ENCODE data around the gene MED17.

MED17 gene

DNA sequence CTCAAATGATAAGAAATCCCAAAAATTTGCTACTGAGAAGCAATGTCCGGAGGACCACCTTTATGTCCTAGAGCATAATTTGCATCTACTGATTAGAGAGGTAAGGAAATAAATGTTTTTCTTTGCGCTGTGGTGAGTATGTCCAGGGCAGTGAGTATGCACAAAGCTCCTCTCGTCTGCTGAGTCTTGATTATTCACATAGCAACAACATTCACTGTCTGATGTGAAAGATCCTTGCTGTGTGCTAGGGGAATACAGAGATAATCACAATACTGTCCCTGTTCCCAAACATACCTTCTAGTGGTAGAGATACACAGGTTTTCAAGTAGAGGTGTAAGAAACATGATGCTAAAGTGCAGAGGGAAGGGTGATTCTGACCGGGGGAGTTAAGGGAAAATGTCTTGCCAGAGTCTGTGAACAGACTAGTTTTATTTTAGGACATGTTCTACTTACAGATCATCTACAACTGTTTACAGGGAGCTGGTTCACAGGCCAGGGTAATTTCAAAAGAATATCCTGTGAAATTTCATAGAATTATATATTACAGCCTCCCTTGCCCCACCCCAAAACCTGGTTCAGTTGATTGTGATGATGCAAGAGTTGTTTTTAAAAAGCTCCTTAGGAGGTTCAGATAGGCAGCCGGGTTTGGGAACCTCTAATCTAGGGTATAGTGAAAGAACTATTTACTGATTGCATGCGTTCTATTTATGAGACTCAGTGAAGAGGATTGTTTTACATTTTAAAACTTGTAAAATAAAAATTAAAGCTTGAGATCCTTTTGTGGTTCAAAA is 12.6 kb downstream of the MED17 start:
- Histone ChIP-seq H3K9ac (ENCODE audit: low read length) (no peak overlapping the region), H3K4me3 (ENCODE audit: low read length) (no peak overlapping the region), H3K36me3 (ENCODE audit: control insufficient read depth, insufficient read depth, low read length) (peaks cover 8% of the 10 kb centered on the region), H3K27me3 (ENCODE audit: control insufficient read depth, insufficient read depth, low read length) (no peaks in the 10 kb centered on the region), H3K9me3 (ENCODE audit: control insufficient read depth, low read length) (no peaks in the 10 kb centered on the region), H3K4me1 (ENCODE audit: control insufficient read depth, insufficient read depth, low read length) (no peaks in the 10 kb centered on the region)

DNA sequence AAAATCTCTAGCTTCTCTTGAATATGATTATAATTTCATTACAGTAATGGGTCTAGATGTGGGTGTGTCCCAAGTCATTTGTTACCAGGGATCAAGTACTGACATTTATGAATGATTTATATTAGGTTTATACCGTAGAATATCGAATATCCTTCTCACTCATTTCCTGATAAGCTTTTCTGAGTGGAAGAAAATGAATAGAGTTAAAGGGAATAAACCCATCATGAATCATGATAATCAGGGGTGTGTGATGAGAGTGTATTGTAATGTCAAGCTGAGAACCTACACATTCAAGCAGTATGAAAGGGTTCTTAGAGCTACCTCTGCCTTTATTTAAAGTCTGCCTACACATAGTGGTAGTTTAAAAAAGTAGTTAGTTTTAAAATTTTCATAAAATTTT is 17.3 kb downstream of the MED17 start:
- no peaks in the 10 kb centered on the region for H3K27me3 ChIP-seq (ENCODE audit: control insufficient read depth, insufficient read depth, low read length)
- H3K4me3 ChIP-seq (ENCODE audit: low read length), result no peak overlapping the region
- peaks cover 8% of the 10 kb centered on the region for H3K36me3 ChIP-seq (ENCODE audit: control insufficient read depth, insufficient read depth, low read length)
- H3K9me3 ChIP-seq (ENCODE audit: control insufficient read depth, low read length), result no peaks in the 10 kb centered on the region
- H3K9ac ChIP-seq (ENCODE audit: low read length), result no peak overlapping the region
- no peaks in the 10 kb centered on the region for H3K4me1 ChIP-seq (ENCODE audit: control insufficient read depth, insufficient read depth, low read length)

DNA sequence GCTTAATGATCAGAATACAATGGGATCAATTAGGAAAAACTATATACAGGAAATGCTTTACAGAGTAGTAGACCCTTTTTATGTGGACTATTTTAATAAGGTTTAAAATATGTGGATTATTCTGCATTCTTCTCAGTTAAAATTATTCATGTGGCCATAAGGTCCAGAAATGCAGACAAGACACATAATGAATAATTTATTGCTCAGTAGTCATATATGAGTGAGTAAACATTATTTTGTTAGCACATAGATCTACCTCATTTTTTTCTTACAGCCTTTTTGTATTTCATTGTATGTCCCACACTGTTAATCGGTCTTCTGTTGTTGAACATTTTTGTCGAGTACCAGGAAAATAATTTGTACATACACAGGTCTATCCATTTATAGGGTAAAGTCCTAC is 20.8 kb downstream of the MED17 start:
- H3K9ac ChIP-seq (ENCODE audit: low read length), result no peak overlapping the region
- no peaks in the 10 kb centered on the region for H3K4me1 ChIP-seq (ENCODE audit: control insufficient read depth, insufficient read depth, low read length)
- no peaks in the 10 kb centered on the region for H3K27me3 ChIP-seq (ENCODE audit: control insufficient read depth, insufficient read depth, low read length)
- H3K4me3 ChIP-seq (ENCODE audit: low read length), result no peak overlapping the region
- H3K9me3 ChIP-seq (ENCODE audit: control insufficient read depth, low read length), result no peaks in the 10 kb centered on the region
- peaks cover 19% of the 10 kb centered on the region for H3K36me3 ChIP-seq (ENCODE audit: control insufficient read depth, insufficient read depth, low read length)

DNA sequence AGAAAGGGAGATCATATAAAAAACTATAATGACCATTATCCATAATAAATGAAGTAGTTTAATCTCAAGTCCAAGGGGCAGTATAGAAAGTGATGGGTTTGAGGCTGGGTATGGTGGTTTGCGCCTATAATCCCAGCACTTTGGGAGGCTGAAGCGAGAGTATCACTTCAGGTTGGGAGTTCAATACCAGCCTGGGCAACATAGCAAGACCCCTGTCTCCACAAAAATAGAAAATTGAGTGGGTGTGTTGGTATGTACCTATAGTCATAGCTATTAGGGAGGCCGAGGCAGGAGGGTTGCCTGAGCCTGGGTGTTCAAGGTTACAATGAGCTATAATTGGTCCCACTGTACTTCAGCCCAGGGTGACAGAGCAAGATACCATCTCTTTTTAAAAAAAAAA is 23.9 kb downstream of the MED17 start:
- Histone ChIP-seq H3K27me3 (ENCODE audit: control insufficient read depth, insufficient read depth, low read length) (no peaks in the 10 kb centered on the region), H3K36me3 (ENCODE audit: control insufficient read depth, insufficient read depth, low read length) (peaks cover 20% of the 10 kb centered on the region), H3K4me3 (ENCODE audit: low read length) (no peak overlapping the region), H3K9me3 (ENCODE audit: control insufficient read depth, low read length) (no peaks in the 10 kb centered on the region), H3K9ac (ENCODE audit: low read length) (no peak overlapping the region), H3K4me1 (ENCODE audit: control insufficient read depth, insufficient read depth, low read length) (no peaks in the 10 kb centered on the region)

DNA sequence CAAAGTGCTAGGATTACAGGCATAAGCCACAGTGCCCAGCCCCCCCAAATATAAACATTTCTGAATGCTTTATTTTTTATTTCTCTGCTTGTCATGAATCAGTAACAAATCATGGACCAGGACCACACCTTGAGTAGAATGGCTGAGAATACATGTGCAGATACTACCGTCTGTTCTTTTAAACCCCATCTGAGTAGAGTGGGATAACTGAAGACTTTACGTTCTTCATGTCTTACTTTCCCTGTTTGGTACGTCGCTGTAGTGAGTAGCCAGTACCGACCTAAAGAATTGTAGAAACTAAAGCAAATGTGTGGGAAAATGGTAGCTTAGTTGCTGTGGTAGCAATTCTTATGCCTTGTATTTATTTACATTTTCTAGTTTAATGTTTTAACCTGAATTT is 29.9 kb downstream of the MED17 start:
- H3K9ac ChIP-seq (ENCODE audit: low read length), result no peak overlapping the region
- no peaks in the 10 kb centered on the region for H3K9me3 ChIP-seq (ENCODE audit: control insufficient read depth, low read length)
- H3K36me3 ChIP-seq (ENCODE audit: control insufficient read depth, insufficient read depth, low read length), result peaks cover 11% of the 10 kb centered on the region
- H3K27me3 ChIP-seq (ENCODE audit: control insufficient read depth, insufficient read depth, low read length), result no peaks in the 10 kb centered on the region
- no peak overlapping the region for H3K4me3 ChIP-seq (ENCODE audit: low read length)
- no peaks in the 10 kb centered on the region for H3K4me1 ChIP-seq (ENCODE audit: control insufficient read depth, insufficient read depth, low read length)

DNA sequence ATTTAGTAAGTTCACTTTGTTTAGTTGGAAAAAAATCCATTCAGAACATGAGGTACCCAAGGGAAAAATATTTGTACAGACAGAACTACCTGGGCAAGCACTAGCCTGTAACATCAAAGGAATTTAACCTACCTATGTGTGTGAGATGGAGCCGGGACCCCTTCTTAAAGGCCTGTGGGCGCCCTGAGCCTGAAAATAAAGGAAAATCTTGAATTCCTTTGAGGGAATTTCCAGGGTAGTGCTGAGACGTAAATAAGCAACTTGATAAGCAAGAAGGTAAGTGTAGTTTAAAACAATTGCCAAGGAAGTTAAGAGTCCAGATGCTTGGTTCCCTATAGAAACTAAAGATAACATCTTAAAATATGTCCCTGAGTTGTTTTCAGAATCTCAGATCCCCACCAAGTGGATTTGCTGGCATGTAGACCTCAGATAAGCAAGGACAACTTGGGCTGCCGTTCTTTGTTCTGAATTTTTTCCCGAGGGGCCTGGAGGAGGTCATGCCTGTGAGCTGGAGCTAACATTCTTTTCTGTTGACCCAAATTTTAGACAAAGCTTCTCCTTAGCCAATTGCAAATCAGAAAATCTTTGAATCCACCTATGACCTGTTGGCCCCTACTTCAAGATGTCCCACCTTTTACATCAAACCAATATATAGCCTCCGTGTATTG is 31.0 kb downstream of the MED17 start:
- Histone ChIP-seq H3K4me3 (ENCODE audit: low read length) (no peak overlapping the region), H3K9me3 (ENCODE audit: control insufficient read depth, low read length) (no peaks in the 10 kb centered on the region), H3K9ac (ENCODE audit: low read length) (no peak overlapping the region), H3K27me3 (ENCODE audit: control insufficient read depth, insufficient read depth, low read length) (no peaks in the 10 kb centered on the region), H3K36me3 (ENCODE audit: control insufficient read depth, insufficient read depth, low read length) (peaks cover 4% of the 10 kb centered on the region), H3K4me1 (ENCODE audit: control insufficient read depth, insufficient read depth, low read length) (no peaks in the 10 kb centered on the region)

DNA sequence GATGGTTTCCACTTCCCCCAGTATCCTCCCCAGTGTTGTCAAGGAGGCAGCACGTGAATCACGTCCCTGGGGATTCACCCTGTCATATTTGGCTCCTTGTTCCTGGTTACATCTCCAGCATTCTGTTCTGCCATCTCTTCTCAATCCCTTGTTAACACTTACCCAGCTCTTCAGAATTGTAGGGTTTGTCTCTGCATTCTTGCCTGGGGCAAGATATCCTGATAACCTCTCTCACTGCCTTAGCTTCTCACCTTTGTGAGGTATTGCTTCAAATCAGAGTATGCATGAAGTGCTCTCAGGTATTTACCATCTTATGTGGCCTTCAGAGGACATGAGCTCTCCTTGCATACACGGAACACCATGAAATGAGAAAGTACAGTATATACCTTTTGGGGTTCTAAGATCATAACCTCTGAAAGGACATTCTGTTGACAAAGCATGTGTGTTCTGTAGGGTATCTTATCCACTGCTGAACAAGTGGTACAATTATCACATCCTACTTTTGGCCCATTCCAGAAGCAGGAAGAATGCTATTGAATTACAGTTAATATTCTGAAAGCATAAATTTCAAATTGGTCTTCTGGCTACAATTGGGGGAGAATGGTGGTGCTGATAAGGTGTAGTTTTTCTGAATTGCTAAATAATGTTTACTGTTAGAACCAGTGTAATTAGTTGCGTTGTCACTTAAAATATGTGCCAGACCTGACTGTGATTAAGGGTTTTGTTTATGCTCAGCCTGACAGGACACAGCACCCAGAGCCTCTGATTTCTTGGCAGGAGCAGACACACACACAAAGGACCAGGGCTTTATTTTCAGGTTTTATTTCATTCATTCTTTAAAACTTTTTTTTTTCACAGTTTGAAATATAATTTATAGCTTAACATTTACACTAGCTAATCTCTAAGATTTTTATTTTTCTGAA is 33.6 kb downstream of the MED17 start:
- no peaks in the 10 kb centered on the region for H3K9me3 ChIP-seq (ENCODE audit: control insufficient read depth, low read length)
- peaks cover 7% of the 10 kb centered on the region for H3K4me1 ChIP-seq (ENCODE audit: control insufficient read depth, insufficient read depth, low read length)
- no peaks in the 10 kb centered on the region for H3K27me3 ChIP-seq (ENCODE audit: control insufficient read depth, insufficient read depth, low read length)
- H3K36me3 ChIP-seq (ENCODE audit: control insufficient read depth, insufficient read depth, low read length), result no peaks in the 10 kb centered on the region
- H3K9ac ChIP-seq (ENCODE audit: low read length), result no peak overlapping the region
- H3K4me3 ChIP-seq (ENCODE audit: low read length), result no peak overlapping the region

DNA sequence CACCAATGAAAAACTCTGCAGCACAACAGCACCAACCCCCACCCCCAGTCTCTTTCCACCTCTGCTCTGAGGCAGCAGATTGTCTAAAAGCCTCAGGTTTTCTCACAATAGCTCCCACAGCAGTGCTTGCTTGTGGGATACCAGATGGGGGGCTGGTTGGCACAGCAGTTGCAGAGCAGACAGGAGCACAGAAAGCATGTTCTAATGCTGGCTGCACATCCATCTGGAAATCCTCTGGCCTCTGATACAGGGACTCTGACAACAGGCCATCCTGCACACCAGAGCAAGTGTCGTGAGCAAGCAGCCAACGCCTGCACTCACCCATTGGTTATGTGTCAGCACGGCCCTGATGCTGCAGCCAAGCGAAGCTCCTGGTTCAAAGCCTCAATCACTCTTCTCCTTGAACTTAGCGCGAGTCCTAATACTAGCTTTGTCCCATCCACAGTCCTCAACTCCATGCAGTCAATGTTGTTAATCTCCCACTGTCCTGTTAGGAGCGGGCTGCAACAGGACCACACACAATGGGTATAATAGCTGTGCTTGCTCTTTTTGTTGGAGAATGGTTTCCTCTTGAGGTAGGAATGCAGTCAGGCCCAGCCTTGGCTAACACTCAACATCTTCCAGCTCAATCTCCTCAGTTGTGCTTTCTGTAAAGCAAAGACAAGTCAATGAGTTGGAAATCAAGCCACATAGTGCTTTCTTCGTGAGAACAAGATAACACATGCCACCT is 36.0 kb downstream of the MED17 start:
- Histone ChIP-seq H3K36me3 (ENCODE audit: control insufficient read depth, insufficient read depth, low read length) (no peaks in the 10 kb centered on the region), H3K9me3 (ENCODE audit: control insufficient read depth, low read length) (no peaks in the 10 kb centered on the region), H3K27me3 (ENCODE audit: control insufficient read depth, insufficient read depth, low read length) (no peaks in the 10 kb centered on the region), H3K4me3 (ENCODE audit: low read length) (no peak overlapping the region), H3K4me1 (ENCODE audit: control insufficient read depth, insufficient read depth, low read length) (peaks cover 9% of the 10 kb centered on the region), H3K9ac (ENCODE audit: low read length) (no peak overlapping the region)

DNA sequence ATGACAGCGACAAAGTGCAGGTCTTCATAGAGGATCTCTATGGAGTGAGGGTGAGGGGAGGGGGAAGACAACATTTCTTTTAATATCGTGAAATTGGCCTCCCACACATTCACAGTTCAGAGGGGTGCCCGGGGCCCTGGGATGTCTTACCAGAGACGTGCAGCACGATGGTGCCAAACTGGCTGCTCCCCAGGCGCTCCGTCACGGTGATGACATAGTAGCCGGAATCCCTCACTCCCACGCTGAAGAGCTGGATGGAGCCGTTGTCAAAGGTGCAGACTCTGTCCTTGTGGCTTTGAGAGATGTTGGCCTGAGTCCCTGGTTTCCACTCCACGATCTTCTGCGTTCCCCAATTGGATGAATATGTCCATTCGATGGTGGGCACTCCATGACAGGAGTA is 36.8 kb downstream of the MED17 start:
- H3K9ac ChIP-seq (ENCODE audit: low read length), result no peak overlapping the region
- H3K27me3 ChIP-seq (ENCODE audit: control insufficient read depth, insufficient read depth, low read length), result no peaks in the 10 kb centered on the region
- no peaks in the 10 kb centered on the region for H3K9me3 ChIP-seq (ENCODE audit: control insufficient read depth, low read length)
- peaks cover 9% of the 10 kb centered on the region for H3K4me1 ChIP-seq (ENCODE audit: control insufficient read depth, insufficient read depth, low read length)
- H3K4me3 ChIP-seq (ENCODE audit: low read length), result no peak overlapping the region
- no peaks in the 10 kb centered on the region for H3K36me3 ChIP-seq (ENCODE audit: control insufficient read depth, insufficient read depth, low read length)

DNA sequence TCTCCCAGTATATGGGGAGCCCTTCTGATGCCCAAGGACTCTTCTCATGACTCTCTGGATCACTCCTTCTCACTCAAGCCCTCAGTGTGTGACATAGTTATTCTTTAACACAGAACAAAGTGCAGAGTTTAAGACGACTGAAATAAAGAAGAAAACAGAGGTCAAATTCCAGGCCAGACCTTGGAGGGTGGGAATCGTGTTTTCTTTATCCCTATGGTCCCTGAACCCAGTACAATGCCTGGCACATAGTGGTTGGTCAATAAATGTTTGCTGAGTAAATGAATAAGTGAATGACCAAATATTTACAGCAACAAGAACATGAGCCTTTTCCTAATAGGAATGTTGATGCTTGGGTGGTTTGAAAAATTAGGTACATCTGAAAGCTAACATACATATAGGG is 37.5 kb downstream of the MED17 start:
- H3K4me1 ChIP-seq (ENCODE audit: control insufficient read depth, insufficient read depth, low read length), result peaks cover 9% of the 10 kb centered on the region
- no peaks in the 10 kb centered on the region for H3K36me3 ChIP-seq (ENCODE audit: control insufficient read depth, insufficient read depth, low read length)
- no peaks in the 10 kb centered on the region for H3K27me3 ChIP-seq (ENCODE audit: control insufficient read depth, insufficient read depth, low read length)
- no peaks in the 10 kb centered on the region for H3K9me3 ChIP-seq (ENCODE audit: control insufficient read depth, low read length)
- H3K4me3 ChIP-seq (ENCODE audit: low read length), result no peak overlapping the region
- no peak overlapping the region for H3K9ac ChIP-seq (ENCODE audit: low read length)

DNA sequence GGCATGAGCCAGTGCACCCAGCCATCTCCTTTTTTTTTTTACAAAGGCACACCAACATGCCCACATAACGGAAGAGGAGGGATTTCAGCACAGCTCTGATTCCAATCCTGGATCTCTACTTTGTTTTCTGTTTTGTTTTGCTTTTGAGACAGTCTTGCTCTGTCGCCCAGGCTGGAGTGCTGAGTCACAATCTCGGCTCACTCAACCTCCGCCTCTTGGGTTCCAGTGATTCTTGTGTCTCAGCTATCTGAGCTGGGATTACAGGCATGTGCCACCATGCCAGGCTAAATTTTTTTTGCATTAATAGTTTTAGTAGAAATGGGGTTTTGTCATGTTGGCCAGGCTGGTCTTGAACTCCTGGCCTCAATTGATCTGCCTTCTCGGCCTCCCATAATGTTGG is 38.3 kb downstream of the MED17 start:
- no peaks in the 10 kb centered on the region for H3K36me3 ChIP-seq (ENCODE audit: control insufficient read depth, insufficient read depth, low read length)
- H3K9me3 ChIP-seq (ENCODE audit: control insufficient read depth, low read length), result no peaks in the 10 kb centered on the region
- no peak overlapping the region for H3K9ac ChIP-seq (ENCODE audit: low read length)
- H3K4me1 ChIP-seq (ENCODE audit: control insufficient read depth, insufficient read depth, low read length), result peaks cover 9% of the 10 kb centered on the region
- H3K27me3 ChIP-seq (ENCODE audit: control insufficient read depth, insufficient read depth, low read length), result no peaks in the 10 kb centered on the region
- H3K4me3 ChIP-seq (ENCODE audit: low read length), result no peak overlapping the region
